GM12878 (cell line): ENCODE results near the gene STAT4. TPM values are rescaled to one million over a fixed set of nuclear protein-coding genes. Genes with fewer than 3 reads are reported as not detected.

Source experiments
- ATAC-seq: fragments of 200-7000 bp; cut with Tn5 transposase; 3 replicates; pipeline ENCODE4 v1.9.1; 2020; ENCODE audit warnings: mild to moderate bottlenecking, moderate library complexity
- BruUV-seq: library from RNA; stranded (reverse); fragments of 400-500 nt; replicated peaks from 2 replicates; lab custom pipeline; 2021; lab: Mats Ljungman, UMichigan
- CTCF ChIA-PET: fragments of 300-600 bp; sonication (Branson Sonifier 250); formaldehyde crosslinking; extraction: SDS; loops from one replicate; lab custom pipeline; 2021; ENCODE audit warnings: inconsistent platforms; lab: Yijun Ruan, JAX
- POLR2A ChIA-PET: fragments of 350-600 bp; formaldehyde crosslinking; extraction: SDS; loops from one replicate; lab custom pipeline; 2021; ENCODE audit warnings: inconsistent platforms; lab: Charles Lee
- RAD21 ChIA-PET: fragments of 300-600 bp; sonication (Branson Sonifier 250); formaldehyde crosslinking; loops from one replicate; lab custom pipeline; 2023; ENCODE audit warnings: antibody characterized with exemption; ENCODE audit not compliant: unreplicated experiment; lab: Charles Lee
- SMC1A ChIA-PET: fragments of 300-600 bp; sonication (Branson Sonifier 250); formaldehyde crosslinking; loops from one replicate; lab custom pipeline; 2023; ENCODE audit not compliant: unreplicated experiment, uncharacterized antibody; lab: Charles Lee
- DNase-seq: peaks from one replicate; pipeline ENCODE4 v3.0.0-alpha.2; 2011; ENCODE audit warnings: low read depth, low spot score
- FAIRE-seq: peaks from 3 replicates; lab custom pipeline; 2011; peaks lifted over from hg19 to GRCh38; lab: Jason Lieb, UNC
- H2AFZ ChIP-seq: 2 replicates; pipeline ENCODE4 v1.6.0; 2011; ENCODE audit warnings: low read depth, low read length, control low read depth; ENCODE audit not compliant: control insufficient read depth
- H3K27ac ChIP-seq: 2 replicates; pipeline ENCODE4 v1.5.1; 2011; ENCODE audit warnings: control low read depth; ENCODE audit not compliant: control insufficient read depth, insufficient read depth
- H3K27me3 ChIP-seq, 2 experiments: replicated peaks in 1 of 2; 2 replicates each; pipeline versions ENCODE4 v1.6.0 to v1.6.1; 2011; ENCODE audit warnings: low read length in 1 of 2; ENCODE audit not compliant: control insufficient read depth in 2 of 2, insufficient read depth in 2 of 2
- H3K36me3 ChIP-seq, 2 experiments: 2 replicates each; pipeline ENCODE4 v1.5.1; 2011; ENCODE audit warnings: low read length in 1 of 2; ENCODE audit not compliant: control insufficient read depth in 2 of 2, insufficient read depth in 2 of 2
- H3K4me1 ChIP-seq: 2 replicates; pipeline ENCODE4 v1.6.1; 2011; ENCODE audit warnings: mild to moderate bottlenecking, low read length, moderate library complexity, mixed read lengths; ENCODE audit not compliant: control insufficient read depth, insufficient read depth
- H3K4me2 ChIP-seq: 2 replicates; pipeline ENCODE4 v1.6.0; 2011; ENCODE audit warnings: control low read depth; ENCODE audit not compliant: control insufficient read depth, insufficient read depth
- H3K4me3 ChIP-seq: fragments of 200-600 bp; sonication (generic); 2 replicates; pipeline ENCODE4 v1.5.1; 2016
- H3K79me2 ChIP-seq: 2 replicates; pipeline ENCODE4 v1.6.0; 2011; ENCODE audit warnings: low read length; ENCODE audit not compliant: control insufficient read depth, insufficient read depth
- H3K9ac ChIP-seq: 2 replicates; pipeline ENCODE4 v1.8.0; 2011; ENCODE audit warnings: low read length, control low read depth, mixed read lengths; ENCODE audit not compliant: control insufficient read depth, insufficient read depth
- H3K9me3 ChIP-seq: replicated peaks from 3 replicates; pipeline ENCODE4 v1.5.1; 2011; ENCODE audit warnings: mild to moderate bottlenecking, low read length; ENCODE audit not compliant: control insufficient read depth, insufficient read depth
- H4K20me1 ChIP-seq: 2 replicates; pipeline ENCODE4 v1.6.0; 2011; ENCODE audit not compliant: control insufficient read depth, insufficient read depth
- CBX3 ChIP-seq: fragments of 200-600 bp; sonication (generic); IDR thresholded peaks from 2 replicates; pipeline ENCODE4 v1.6.1; 2016; ENCODE audit warnings: low read depth, borderline replicate concordance
- CREB1 ChIP-seq: IDR thresholded peaks from 2 replicates; pipeline ENCODE4 v1.6.1; 2012; ENCODE audit warnings: low read depth, mild to moderate bottlenecking, inconsistent platforms
- HDAC2 ChIP-seq: fragments of 200-600 bp; sonication (generic); IDR thresholded peaks from 2 replicates; pipeline ENCODE4 v1.6.1; 2017
- LARP7 ChIP-seq: fragments of 450-650 bp; IDR thresholded peaks from 2 replicates; pipeline ENCODE4 v1.6.1; 2017; ENCODE audit warnings: mild to moderate bottlenecking
- MTA2 ChIP-seq: fragments of 450-650 bp; IDR thresholded peaks from 2 replicates; pipeline ENCODE4 v1.6.1; 2016; ENCODE audit warnings: low read depth, mild to moderate bottlenecking, moderate library complexity
- MYC ChIP-seq: IDR thresholded peaks from 2 replicates; pipeline ENCODE4 v1.6.1; 2011; ENCODE audit warnings: mild to moderate bottlenecking, low read length, moderate library complexity, inconsistent platforms; ENCODE audit not compliant: insufficient read depth, insufficient replicate concordance, insufficient read length, severe bottlenecking
- NBN ChIP-seq: fragments of 450-650 bp; IDR thresholded peaks from 2 replicates; pipeline ENCODE4 v1.6.1; 2016
- NFYA ChIP-seq: IDR thresholded peaks from 2 replicates; pipeline ENCODE4 v1.6.1; 2011; ENCODE audit warnings: low read depth, mild to moderate bottlenecking, low read length, improper control_type of control experiment, borderline replicate concordance
- RFX5 ChIP-seq: IDR thresholded peaks from 2 replicates; pipeline ENCODE4 v1.6.1; 2011; ENCODE audit warnings: low read depth, low read length, improper control_type of control experiment
- SMAD1 ChIP-seq: fragments of 450-650 bp; IDR thresholded peaks from 2 replicates; pipeline ENCODE4 v1.6.1; 2018; ENCODE audit warnings: mild to moderate bottlenecking, low read depth; ENCODE audit not compliant: partially characterized antibody
- SREBF2 ChIP-seq: IDR thresholded peaks from 2 replicates; pipeline ENCODE4 v1.6.1; 2012; ENCODE audit warnings: mild to moderate bottlenecking, low read length
- TARDBP ChIP-seq: IDR thresholded peaks from 2 replicates; pipeline ENCODE4 v1.6.1; 2016; ENCODE audit warnings: borderline replicate concordance
- WGBS: methylation state at CpG from one replicate; pipeline ENCODE4 v1.1.6; 2016; ENCODE audit warnings: low lambda C conversion rate; ENCODE audit not compliant: insufficient replicate concordance, insufficient coverage; ENCODE audit errors: missing lambda C conversion rate; 5-methylcytosine and 5-hydroxymethylcytosine counted together
- in situ Hi-C: fragments of 300-500 bp; cut with MboI; formaldehyde crosslinking; loops from 9 replicates; pipeline ENCODE4 v1.14.3; 2018; ENCODE audit warnings: mixed read lengths
- intact Hi-C: fragments of 100-400 bp; cut with micrococcal nuclease; formaldehyde crosslinking; loops from one replicate; pipeline ENCODE4 v1.14.2; 2022; ENCODE audit not compliant: unreplicated experiment
- polyA plus RNA-seq, 11 experiments: library from polyadenylated mRNA; depleted of rRNA in 4 of 11; unstranded in 6 of 11; stranded (reverse) in 5 of 11; fragments of >200 nt; fragmentation: Nextera tagmentation in 4 of 11; fragmentation: Illumina TruSeq in 1 of 11; extraction: Ambion mirVana in 4 of 11; extraction: Trizol in 1 of 11; gene quantifications; 1 replicate in 1 of 11; 2 replicates in 10 of 11; pipeline versions ENCODE4 v1.2.1 to v1.2.3, GENCODE V29; 2011 to 2016; ENCODE audit warnings: inconsistent platforms in 2 of 11, missing spikeins in 2 of 11, low read depth in 1 of 11
- total RNA-seq, 4 experiments: library from RNA; depleted of rRNA in 3 of 4; stranded (reverse); fragments of >200 nt in 3 of 4; fragmentation: Illumina TruSeq in 1 of 4; extraction: Trizol in 1 of 4; gene quantifications; 2 replicates each; pipeline versions ENCODE4 v1.2.1 to v1.2.3, GENCODE V29; 2013 to 2021
- TF ChIP-seq, protein P1 (sequence below): fragments of 450-650 bp; IDR thresholded peaks from 2 replicates; pipeline ENCODE4 v1.6.1; 2017; ENCODE audit warnings: low read depth, mild to moderate bottlenecking, moderate library complexity
- TF ChIP-seq, protein P2 (sequence below): IDR thresholded peaks from 2 replicates; pipeline ENCODE4 v1.6.1; 2012; ENCODE audit warnings: low read length, inconsistent platforms
- TF ChIP-seq, protein P3 (sequence below): fragments of 450-650 bp; formaldehyde crosslinking; IDR thresholded peaks from 2 replicates; pipeline ENCODE4 v1.4.0; 2020; ENCODE audit warnings: mild to moderate bottlenecking, moderate library complexity

The STAT4 gene
- total and polyA plus RNA-seq, 10 of the 15 experiments (the other 5 are each of a cell fraction or from before 2014, with no cell fraction given), result 3.1 to 9.3 (median 7.1) TPM

GRCh38 chr2:191188550-191189093 lies 37.8 kb upstream of the STAT4 start:
- intact Hi-C loops, result no loop called here
- H3K27ac ChIP-seq, result no peak overlapping the region
- no peak for FAIRE-seq
- CTCF ChIA-PET, result no interaction called here
- DNase-seq, result no peak
- no peaks in the 10 kb centered on the region for H4K20me1 ChIP-seq
- no peak overlapping the region for H3K9ac ChIP-seq
- TF ChIP-seq, protein P1, sequence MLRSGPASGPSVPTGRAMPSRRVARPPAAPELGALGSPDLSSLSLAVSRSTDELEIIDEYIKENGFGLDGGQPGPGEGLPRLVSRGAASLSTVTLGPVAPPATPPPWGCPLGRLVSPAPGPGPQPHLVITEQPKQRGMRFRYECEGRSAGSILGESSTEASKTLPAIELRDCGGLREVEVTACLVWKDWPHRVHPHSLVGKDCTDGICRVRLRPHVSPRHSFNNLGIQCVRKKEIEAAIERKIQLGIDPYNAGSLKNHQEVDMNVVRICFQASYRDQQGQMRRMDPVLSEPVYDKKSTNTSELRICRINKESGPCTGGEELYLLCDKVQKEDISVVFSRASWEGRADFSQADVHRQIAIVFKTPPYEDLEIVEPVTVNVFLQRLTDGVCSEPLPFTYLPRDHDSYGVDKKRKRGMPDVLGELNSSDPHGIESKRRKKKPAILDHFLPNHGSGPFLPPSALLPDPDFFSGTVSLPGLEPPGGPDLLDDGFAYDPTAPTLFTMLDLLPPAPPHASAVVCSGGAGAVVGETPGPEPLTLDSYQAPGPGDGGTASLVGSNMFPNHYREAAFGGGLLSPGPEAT, result no peak
- TF ChIP-seq, protein P2, sequence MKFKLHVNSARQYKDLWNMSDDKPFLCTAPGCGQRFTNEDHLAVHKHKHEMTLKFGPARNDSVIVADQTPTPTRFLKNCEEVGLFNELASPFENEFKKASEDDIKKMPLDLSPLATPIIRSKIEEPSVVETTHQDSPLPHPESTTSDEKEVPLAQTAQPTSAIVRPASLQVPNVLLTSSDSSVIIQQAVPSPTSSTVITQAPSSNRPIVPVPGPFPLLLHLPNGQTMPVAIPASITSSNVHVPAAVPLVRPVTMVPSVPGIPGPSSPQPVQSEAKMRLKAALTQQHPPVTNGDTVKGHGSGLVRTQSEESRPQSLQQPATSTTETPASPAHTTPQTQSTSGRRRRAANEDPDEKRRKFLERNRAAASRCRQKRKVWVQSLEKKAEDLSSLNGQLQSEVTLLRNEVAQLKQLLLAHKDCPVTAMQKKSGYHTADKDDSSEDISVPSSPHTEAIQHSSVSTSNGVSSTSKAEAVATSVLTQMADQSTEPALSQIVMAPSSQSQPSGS, result no peak
- TF ChIP-seq LARP7 (no peak), SREBF2 (no peak), NBN (no peak), CBX3 (no peak), SMAD1 (no peak), CREB1 (no peak), MYC (no peak), RFX5 (no peak), NFYA (no peak), TARDBP (no peak), HDAC2 (no peak), MTA2 (no peak)
- TF ChIP-seq, protein P3, sequence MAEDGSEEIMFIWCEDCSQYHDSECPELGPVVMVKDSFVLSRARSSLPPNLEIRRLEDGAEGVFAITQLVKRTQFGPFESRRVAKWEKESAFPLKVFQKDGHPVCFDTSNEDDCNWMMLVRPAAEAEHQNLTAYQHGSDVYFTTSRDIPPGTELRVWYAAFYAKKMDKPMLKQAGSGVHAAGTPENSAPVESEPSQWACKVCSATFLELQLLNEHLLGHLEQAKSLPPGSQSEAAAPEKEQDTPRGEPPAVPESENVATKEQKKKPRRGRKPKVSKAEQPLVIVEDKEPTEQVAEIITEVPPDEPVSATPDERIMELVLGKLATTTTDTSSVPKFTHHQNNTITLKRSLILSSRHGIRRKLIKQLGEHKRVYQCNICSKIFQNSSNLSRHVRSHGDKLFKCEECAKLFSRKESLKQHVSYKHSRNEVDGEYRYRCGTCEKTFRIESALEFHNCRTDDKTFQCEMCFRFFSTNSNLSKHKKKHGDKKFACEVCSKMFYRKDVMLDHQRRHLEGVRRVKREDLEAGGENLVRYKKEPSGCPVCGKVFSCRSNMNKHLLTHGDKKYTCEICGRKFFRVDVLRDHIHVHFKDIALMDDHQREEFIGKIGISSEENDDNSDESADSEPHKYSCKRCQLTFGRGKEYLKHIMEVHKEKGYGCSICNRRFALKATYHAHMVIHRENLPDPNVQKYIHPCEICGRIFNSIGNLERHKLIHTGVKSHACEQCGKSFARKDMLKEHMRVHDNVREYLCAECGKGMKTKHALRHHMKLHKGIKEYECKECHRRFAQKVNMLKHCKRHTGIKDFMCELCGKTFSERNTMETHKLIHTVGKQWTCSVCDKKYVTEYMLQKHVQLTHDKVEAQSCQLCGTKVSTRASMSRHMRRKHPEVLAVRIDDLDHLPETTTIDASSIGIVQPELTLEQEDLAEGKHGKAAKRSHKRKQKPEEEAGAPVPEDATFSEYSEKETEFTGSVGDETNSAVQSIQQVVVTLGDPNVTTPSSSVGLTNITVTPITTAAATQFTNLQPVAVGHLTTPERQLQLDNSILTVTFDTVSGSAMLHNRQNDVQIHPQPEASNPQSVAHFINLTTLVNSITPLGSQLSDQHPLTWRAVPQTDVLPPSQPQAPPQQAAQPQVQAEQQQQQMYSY (CRISPR knock-in tag), result no peak
- no peaks in the 10 kb centered on the region for H3K79me2 ChIP-seq
- H3K9me3 ChIP-seq, result peaks cover 4% of the 10 kb centered on the region; the same call in 2 of the 3 replicates
- POLR2A ChIA-PET, result no interaction called here
- H2AFZ ChIP-seq, result no peak overlapping the region
- peaks cover 7% of the 10 kb centered on the region for H3K4me1 ChIP-seq
- 67% methylated on average over 3 of the region's 3 CpGs for WGBS
- in situ Hi-C loops, result no loop called here
- no peaks in the 10 kb centered on the region; a peak in 1 of 4 replicates for H3K27me3 ChIP-seq
- no peak overlapping the region for H3K4me3 ChIP-seq
- RAD21 ChIA-PET, result no interaction called here
- SMC1A ChIA-PET, result no interaction called here
- no peak for ATAC-seq
- H3K36me3 ChIP-seq, result no peaks in the 10 kb centered on the region
- no TSS peak for BruUV-seq
- H3K4me2 ChIP-seq, result no peak overlapping the region
